ENCODE results near the gene SMPD3.

The SMPD3 gene

GRCh38 chr16:68354816-68355215, 93.5 kb downstream of the SMPD3 start:
- no peak for DNase-seq (ENCODE audit: low read depth)

- no peak for DNase-seq (ENCODE audit: low read depth)
Measured at GRCh38 chr16:68353366-68353765, 94.9 kb downstream of the SMPD3 start.

- no peak for DNase-seq (ENCODE audit: low read depth)
Measured at GRCh38 chr16:68351991-68352431, 96.3 kb downstream of the SMPD3 start.

DNA sequence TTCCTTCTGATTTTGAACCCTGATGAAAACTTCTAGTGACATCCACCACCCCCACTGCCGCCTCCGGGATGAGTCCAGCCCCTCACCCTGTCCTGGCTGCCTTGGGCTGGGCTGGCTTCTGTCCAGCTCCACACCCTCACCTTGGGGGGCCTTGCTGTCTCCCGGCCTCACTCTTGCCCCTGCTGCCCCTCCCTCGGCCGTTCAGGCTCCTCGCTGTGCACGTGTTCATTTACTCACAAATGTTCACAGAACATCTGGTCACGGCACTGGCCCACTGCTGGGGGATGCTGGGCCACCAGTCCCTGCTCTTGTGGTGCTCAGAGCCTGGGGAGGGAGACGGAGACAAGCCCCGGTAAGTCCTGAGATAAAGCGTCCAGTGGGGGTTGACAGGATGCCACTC, 96.8 kb downstream of the SMPD3 start:
- DNase-seq (ENCODE audit: low read depth): no peak

DNA sequence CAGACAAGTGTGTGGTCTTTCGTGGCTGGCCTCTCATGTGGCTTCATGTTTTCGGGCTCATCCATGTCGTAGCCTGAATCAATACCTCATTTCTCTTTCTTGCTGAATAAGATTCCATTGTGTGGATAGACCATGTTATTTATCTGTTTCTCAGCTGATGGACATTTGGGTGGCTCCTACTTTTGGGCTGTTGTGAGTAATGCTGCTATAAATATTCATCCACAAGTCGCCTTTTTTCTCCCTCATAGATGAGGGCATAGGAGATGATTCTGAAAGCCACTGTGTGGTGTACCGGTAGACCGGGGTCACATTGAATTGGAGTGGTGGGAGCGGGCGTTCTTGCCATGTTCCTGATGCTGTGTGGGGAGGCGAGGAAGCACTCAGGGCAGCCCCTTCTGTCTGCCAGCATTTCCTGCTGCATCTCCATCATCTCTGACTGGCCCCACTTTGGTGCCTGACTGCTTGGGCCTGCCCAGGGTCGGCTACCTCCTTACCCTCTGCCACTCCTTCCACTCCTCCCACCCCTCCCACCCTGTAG, 97.4 kb downstream of the SMPD3 start:
- DNase-seq (ENCODE audit: low read depth): no peak

DNA sequence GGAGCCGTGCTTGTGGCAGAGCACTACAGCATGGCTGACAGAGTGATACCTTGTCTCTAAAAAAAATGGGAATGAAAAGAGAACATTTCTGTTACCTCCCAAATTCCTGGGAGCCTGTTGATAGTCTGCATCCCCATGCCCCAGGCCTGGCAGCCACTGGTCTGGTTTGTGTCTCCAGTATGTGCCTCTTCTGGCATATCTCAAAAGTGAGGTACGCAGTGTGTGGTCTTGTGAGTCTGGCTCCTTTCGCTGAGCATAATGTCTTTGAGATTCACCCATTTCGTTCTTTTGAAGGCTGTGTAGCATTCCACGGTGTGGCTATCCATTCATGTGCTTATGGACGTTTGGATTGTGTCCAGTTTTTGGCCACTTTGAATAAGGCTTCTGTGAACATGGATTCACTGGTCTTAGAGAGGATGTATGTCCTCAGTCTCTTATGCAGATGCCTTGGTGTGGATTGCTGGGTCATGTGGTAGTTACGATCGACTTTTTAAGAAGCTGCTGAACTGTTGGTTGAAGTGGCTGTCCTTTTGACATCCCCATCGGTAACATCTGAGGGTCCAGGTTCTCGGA, 98.4 kb downstream of the SMPD3 start:
- no peak for DNase-seq (ENCODE audit: low read depth)

DNA sequence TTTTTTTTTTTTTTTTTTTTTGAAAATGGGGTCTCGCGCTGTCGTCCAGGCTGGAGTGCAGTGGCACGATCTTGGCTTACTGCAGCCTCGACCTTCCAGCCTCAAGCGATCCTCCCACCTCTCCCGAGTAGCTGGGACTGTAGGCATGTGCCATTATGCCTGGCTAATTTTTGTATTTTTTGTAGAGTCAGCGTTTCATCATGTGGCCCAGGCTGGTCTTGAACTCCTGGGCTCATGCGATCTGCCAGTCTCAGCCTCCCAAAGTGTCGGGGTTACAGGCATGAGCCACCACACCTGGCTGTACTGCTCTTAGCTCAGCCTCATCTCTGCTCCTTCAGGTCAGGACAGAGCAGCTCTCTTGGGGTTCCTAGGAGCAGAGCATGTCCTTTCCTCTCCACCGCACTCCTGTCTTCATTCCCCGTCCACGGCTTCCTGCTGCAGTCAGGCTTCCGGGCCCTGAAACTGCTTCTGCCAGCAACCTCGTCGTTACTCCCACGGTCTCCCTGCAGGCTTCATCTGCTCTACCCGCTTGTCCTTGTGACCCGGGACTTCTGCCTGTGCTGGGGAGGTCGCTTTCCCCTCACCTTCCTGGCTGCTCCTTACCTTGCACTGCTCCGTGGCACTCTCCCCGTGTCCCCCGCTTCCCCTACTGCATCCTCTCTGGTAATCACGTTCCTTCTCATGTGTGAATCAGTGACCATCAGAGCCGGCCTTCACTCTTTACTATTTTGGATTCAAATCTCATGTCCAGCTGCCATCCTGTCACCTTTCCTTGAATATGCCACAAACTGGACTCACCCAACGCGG, 99.5 kb downstream of the SMPD3 start:
- no peak for DNase-seq (ENCODE audit: low read depth)

- DNase-seq (ENCODE audit: low read depth): no peak
Measured at GRCh38 chr16:68347605-68348004, 100.7 kb downstream of the SMPD3 start.

DNA sequence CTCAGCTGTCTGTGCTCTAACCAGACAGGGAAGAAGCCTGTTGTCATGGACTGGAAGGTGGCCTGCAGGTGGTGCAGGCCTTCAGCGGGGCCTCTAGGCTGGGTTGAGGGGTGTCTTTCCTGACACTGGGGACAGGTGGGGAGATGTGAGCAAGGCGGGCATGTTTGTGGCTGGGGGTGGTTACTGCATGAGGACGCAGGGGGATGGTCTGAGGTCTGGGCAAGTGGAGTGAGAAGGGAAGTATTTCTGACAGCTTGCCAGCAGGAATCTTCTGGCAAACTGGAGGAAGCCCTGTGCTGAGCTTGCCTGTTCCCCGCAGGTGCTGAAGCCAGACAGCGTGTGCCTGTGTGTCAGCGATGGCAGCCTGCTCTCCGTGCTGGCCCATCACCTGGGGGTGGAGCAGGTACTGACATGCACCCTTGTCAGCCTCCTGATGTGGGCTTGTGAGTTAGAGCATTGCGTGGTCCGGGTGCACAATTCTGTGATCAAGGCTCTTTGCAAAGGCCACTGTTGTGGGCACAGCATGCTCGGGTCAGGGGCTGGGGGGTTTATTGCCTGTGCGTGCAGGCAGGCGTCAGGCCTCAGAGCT, 101.3 kb downstream of the SMPD3 start:
- no peak for DNase-seq (ENCODE audit: low read depth)

GRCh38 chr16:68345958-68346635, 102.2 kb downstream of the SMPD3 start:
- DNase-seq (ENCODE audit: low read depth): no peak

GRCh38 chr16:68345351-68345810, 102.9 kb downstream of the SMPD3 start:
- DNase-seq (ENCODE audit: low read depth): no peak

GRCh38 chr16:68344252-68344651, 104.1 kb downstream of the SMPD3 start:
- no peak for DNase-seq (ENCODE audit: low read depth)

- no peak for DNase-seq (ENCODE audit: low read depth)
Measured at GRCh38 chr16:68343137-68343536, 105.2 kb downstream of the SMPD3 start.

DNA sequence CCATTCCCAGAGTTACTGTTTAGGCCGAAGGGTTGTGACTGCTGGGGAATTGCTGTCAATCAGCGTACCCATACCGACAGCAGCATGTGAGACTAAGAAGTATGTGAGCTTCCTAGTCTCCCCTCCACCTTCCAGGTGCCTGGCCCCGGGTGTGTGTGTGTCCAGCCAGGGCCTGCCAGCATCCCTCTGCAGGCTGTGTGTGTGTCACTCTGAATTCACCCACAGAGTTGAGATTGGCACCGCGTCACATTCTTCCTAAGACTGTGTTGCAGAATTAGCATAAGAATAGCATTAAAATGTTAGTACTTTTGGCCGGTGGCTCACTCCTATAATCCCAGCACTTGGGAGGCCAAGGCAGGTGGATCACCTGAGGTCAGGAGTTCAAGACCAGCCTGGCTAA, 105.7 kb downstream of the SMPD3 start:
- no peak for DNase-seq (ENCODE audit: low read depth)

- DNase-seq (ENCODE audit: low read depth): no peak
Measured at GRCh38 chr16:68339214-68339613, 109.1 kb downstream of the SMPD3 start.

DNA sequence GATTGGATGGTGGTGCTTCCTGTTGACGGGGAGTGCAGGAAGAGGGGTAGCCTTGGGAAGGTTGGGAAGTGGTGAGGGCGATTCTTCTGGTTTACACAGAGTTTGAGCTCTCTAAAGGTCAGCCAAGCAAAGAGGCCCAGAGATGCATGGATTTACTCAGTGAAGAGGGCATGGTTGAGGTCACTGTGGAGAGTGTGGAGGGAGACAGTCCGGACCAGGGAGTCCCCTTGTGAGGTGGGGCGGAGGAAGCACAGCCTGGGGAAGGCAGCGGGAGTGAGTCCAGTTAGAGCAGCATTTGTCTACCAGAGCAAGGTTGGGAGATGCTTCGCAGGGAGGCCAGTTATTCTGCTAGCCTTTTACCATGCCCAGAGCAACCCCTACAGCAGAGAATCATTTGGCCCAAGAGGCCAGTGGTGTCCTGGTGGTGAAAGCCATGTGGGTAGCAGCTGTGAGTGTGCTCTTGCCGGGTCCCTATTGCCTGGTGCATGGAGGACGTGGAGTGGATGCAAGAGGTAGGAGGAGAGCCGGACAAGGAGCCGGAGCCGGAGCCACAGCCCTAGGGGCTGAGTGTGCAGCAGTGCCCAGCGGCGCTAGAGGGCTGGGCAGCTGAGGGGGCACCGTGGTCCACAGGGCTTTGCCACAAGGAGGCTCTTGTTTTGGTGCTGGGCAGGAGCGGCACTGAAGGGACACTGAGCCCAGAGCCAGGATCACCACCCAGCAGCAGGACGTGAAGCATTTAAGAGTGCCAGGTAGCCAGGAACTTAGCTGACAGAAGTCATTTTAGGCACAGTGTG, 109.8 kb downstream of the SMPD3 start:
- no peak for DNase-seq (ENCODE audit: low read depth)

DNA sequence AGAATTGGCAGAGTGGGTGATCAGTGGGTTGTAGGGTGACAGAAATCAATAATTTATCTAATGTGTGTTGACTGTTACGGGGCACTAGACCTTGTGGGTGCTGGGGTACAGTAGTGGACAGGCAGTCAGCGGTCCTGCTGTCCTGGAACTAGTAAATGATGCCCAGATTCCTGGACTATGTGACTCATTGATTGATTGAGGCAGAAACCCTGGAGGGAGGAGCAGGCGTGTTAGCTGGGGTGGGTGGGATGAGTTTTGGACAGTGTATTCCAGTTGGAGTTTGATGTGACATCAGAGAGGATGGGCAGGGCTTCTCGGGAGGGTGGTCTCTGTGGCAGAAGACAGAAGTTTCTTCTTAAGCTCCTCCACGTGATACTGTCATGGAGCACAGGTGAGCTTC, 113.1 kb downstream of the SMPD3 start:
- no peak for DNase-seq (ENCODE audit: low read depth)

- DNase-seq (ENCODE audit: low read depth): no peak
Measured at GRCh38 chr16:68332411-68333121, 115.7 kb downstream of the SMPD3 start.

GRCh38 chr16:68331879-68332410, 116.4 kb downstream of the SMPD3 start:
- DNase-seq (ENCODE audit: low read depth): no peak

GRCh38 chr16:68328860-68329390, 119.4 kb downstream of the SMPD3 start:
- no peak for DNase-seq (ENCODE audit: low read depth)

All from stimulated activated CD8-positive, alpha-beta memory T cell treated with anti-CD3 and anti-CD28 coated beads, Interleukin-4, amount 100 ng/mL, for 24 hours (primary cell).